GM18870 (cell line): Measurements from ENCODE around the gene NCAPG2.
"Not testable (repeated sequence)": the region's sequence is repeated elsewhere in the genome, so short reads cannot be mapped to it uniquely, and the experiment has no call there.

Experiments
- ATAC-seq: cut with Tn5 transposase; IDR thresholded peaks from one replicate; pipeline ENCODE4 v1.9.1; 2021; ENCODE audit warnings: moderate library complexity; ENCODE audit not compliant: unreplicated experiment

Gene NCAPG2

DNA sequence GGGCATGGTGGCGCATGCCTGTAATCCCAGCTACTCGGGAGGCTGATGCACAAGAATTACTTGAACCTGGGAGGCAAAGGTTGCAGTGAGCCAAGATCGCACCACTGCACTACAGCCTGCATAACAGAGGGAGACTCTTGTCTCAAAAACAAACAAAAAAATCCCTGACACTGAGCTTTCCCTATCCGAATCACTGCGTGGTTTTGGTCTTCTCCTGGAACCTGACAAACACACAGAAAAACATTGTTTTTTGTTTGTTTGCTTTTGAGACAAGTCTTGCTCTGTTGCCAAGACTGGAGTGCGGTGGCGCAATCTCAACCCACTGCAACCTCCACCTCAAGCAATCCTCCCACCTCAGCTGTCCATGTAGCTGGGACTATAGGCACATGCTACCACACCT, 66.6 kb downstream of the NCAPG2 start:
- ATAC-seq: no peak

DNA sequence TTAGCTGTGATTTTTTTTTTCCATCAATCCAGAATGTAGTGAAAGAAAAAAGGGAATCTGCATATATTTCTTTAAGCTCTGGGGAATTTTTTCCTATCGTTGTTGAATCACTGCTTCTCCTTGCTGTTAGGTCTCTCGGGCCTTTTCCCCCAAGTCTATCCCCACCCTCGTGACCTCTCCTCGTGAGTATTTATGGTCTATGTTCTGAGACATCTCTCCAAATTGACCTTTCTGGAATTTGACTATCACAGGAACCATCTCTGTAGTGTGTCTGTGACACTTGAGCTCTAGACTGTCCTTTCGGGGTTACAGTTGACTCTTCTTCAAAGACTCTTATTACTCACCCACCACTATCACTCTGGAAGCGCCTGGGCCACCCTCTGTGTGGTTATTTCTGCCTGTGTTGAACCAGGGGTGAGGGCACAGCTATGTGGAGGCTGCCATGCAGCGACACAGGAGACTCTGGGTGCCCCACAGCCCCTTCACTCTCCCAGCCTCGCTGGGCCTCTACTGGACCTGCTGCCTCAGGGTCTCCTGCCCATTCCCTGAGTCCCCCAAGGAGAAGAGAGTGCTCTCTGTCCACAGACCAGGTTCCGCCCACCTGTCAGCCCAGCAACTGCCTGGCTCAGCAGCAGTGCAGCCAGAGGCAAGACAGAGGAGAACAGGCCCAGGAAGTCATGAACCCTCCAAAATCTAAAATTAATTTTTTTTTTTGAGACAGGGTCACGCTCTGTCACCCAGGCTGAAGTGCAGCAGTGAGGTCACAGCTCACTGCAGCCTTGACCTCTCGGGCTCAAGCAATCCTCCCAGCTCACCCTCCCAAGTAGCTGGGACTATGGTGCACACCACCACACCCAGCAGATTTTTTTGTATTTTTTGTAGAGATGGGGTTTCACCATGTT, 71.3 kb downstream of the NCAPG2 start:
- ATAC-seq: peak; percentile 58

DNA sequence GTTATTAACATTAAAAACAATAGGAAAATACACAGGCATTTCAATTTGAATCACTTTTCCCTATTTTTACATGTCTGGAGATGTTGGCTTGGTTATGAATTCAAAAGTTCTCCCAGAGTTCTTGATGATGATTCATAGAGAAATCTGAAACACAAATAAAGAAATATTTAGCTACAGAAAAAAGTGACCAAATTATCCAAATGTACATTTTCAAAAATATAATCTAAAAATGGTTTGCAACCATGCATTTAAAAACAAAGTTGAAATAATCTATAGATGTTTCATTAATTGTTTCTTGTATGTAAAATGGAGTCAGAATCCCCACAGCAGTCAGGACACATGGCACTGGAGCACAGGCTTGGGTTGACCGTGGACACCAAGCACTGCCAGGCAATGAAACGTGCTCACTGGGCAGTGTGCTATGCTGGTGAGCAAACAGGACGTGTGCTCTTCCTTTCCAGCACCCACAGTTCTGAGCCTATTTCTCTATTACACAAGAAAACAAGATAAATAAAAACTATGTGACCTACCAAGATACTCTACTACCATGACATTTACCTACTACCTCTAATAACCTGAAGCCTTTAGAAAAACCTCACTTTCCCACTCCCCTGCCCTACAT, 72.9 kb downstream of the NCAPG2 start:
- ATAC-seq: no peak

DNA sequence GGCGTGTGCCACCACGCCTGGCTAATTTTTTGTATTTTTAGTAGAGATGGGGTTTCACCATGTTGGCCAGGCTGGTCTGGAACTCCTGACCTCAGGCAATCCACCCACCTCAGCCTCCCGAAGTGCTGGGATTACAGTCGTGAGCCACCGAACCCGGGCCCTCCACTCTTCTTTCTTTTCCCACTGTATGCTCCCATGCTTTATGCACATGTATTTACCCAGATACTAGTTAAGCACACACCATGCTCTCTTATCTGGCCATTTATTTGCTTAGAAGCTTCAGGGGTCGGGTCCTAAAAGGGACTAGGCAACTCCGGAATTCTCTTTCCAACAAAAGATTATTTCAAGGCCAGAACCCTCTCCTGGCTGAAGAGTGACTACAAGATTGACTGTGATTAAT, 78.3 kb downstream of the NCAPG2 start:
- not testable (repeated sequence) for ATAC-seq

DNA sequence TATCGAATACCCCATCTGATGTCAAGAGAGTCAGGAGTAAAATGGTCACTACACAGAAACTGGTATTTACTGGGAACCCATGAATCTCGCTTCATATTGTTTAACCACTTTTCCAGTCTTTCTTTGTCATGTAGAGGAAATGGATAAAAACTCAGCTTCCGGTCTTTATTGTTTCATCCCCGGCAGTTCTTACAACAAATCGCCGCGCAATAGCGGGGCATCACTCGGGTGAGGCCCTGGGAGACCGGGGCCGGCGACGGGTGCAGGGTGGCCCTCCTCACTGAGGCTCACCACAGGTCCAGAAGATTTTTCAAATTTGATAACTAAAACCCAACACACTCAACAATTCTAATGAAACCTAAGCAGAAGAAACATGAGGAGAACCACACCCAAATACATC, 81.4 kb downstream of the NCAPG2 start:
- ATAC-seq: no peak

DNA sequence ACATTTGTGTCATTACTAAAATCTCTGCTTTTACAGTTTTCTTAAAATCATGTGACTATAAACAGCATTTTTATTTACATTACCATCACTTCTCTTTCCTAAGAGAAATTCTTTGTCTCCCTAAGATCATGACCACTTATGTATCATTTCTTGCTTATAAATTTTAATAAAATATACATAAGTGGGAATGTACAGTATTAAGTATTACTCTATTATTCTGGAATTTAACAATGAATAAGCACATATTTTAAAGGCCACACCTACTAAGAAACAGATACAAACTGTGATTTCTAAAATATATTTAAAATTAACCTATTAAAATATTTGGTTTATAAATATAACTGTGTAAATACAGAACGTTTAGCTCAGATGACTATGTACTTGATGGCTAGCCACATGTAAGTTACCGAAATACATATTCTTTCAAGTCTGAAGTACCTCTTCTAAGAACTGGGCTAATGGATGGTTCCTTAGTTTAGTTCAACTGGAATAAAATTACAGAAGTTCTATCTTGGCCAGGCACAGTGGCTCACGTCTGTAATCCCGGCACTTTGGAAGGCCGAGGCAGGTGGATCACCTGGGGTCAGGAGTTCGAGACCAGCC, 83.7 kb downstream of the NCAPG2 start:
- ATAC-seq: no peak

DNA sequence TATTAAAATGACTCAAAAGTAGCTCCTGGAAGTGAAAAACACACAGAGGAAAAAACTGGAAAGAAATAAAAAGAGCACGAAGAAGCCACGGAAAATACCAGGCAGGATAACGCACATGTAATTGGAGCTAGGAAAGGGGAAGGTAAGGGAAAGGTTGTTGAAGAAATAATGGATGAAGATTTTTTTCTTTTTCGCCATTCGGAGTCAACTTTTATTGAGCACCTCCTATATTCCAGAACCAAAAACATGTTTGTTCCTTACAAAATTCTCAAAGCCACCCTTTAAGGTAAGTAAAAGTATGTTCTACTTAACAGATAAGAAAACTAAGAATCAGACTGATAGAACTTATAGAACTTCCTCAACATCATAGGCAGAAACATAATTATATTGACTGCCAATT, 84.2 kb downstream of the NCAPG2 start:
- ATAC-seq: no peak

DNA sequence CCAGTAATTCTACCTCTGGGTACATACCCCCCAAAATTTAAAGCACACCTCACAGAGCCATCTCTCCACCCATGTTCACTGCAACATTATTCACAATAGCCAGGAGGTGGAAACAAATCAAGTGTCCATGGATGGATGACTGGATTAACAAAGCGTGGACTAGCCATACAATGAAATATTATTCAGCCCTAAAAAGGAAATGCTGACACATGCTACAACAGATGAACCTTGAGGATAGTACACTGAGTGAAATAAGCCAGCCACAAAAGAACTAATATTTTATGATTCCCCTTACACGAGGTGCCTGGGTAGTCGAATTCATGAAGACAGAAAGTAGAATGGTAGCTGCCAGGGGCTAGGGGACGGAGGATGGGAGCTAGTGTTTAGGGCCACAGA, 85.9 kb downstream of the NCAPG2 start:
- ATAC-seq: no peak

DNA sequence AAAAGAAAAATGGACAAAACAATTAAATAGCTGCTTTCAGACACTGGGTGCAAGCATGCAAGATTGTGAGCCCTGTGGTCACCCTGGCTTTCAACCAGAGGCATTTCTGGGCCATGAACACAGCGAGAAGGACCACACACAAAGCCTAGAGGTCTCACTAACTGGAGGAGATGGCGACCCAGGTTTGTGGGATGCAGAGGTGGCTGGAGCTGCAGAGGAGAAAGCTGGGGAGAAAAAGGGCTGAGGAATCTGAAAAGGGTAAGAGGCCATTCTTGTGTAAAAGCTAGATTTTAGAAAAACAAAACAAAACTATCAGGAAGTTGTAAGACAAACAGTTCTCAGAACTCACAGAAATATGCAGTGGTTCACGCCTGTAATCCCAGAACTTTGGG, 86.9 kb downstream of the NCAPG2 start:
- no peak for ATAC-seq

DNA sequence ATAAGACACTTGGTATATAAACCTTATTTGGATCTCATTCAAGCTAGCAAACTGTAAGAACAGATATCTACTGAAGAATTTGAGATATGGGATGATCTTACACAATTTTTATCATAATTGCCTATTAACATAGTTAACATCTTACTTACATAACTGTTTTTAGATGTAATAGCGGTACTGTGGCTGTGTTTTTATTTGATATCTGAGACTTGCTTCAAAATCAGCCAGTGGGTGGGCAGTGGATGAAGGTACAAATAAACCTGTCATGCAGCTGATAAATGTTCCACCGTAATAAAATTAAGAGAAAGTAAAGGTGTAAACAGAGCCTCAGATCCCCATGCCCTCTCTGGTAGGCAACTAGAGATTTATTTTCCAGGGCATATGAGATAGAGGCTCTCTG, 88.6 kb downstream of the NCAPG2 start:
- ATAC-seq: no peak

DNA sequence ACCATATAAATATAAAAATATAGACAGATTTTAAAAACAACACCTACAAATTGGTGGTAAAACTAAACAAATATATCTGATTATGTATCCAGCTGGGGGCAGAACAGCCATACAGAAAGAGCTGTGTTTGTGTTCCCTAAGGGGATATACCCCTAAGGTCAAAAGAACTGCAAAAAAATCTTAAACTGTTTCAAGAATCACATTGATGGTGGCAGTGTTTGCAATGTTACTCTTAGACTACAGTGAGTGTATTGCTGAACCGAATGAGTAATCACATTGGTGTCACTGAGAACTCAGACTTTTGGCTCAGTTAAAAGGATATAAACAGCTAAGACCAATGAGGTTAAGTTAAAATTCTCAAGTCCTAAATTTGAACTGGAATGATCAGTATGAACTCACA, 89.9 kb downstream of the NCAPG2 start:
- ATAC-seq: no peak

DNA sequence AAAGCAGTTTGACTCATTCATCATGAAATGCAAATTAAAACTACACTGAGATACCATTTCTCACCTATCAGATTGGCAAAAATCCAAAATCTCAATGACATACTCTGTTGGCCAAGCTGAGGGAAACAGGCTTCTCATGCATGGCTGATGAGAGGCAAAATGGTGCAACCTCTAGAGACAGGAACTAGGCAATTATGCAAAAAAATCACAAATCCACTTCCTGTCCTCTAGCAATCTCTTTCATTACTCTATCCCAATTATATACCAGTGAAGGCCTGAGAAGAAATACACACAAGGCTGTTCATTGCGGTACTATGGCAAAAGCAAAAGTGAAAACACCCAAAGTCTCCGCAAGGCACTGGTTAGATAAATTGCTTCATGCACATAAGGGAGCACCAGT, 91.1 kb downstream of the NCAPG2 start:
- ATAC-seq: peak; percentile 80

DNA sequence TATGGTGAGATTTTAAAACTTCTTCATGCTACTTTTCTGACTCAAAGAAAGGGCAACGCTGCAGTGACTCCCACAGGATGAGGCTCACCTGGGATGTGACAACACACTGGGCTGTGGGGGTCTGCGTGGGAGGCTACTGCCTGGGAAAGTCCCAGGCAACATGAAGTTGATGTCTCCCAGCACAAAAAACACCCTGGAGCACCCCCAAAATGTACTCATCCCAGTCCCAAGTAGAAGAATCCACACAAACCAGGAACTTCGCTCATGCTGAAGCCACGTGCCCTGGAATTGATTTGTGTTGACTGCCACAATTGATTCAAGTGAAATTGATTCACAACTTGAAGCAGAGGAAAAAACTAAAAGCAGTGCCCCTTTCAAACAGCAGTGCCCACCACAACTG, 92.1 kb downstream of the NCAPG2 start:
- no peak for ATAC-seq

DNA sequence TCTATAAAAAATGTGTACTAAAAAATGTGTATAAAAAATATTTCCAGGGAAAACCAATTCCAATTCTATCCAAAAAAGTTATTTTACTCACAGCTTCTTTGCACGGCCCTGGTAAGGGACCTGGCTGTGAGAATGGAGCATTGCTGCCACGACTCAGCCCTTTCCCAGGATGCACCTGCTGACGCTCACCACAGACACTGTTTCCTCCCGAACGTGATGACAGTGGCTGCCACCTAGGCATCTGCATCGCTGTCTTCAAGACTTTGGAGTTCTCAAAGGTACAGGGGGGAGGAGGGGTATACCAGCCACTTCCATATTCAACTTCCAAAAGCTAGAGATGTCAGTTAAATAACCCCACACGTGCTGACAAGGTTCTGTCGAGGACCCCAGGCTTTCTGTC, 93.1 kb downstream of the NCAPG2 start:
- no peak for ATAC-seq

DNA sequence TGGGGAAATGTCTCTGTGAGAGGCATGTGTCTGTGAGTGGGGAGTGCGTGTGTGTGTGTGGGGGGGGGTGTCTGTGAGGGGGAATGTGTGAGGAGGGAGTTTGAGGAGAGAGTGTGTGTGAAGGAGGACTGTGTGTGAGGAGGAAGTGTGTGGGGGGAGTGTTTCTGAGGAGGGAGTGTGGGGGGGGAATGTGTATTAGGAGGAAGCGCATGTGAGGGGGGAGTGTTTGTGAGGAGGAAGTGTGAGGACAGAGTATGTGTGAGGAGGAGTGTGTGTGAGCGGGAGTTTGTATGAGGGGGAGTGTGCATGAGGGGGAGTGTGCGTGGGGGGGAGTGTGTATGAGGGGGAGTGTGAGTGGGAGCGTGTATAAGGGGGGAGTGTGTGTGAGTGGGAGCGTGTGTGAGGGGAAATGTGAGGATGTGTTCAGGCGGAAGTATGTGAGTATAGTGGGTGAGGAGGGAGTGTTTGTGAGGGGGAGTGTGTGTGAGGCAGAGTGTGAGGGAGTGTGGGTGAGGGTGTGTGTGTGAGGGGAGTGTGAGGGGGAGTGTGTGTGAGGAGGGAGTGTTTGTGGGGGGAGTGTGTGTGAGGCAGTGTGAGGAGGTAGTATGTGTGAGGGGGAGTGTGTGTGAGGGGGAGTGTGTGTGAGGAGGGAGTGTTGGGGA, 95.2 kb downstream of the NCAPG2 start:
- no peak for ATAC-seq

DNA sequence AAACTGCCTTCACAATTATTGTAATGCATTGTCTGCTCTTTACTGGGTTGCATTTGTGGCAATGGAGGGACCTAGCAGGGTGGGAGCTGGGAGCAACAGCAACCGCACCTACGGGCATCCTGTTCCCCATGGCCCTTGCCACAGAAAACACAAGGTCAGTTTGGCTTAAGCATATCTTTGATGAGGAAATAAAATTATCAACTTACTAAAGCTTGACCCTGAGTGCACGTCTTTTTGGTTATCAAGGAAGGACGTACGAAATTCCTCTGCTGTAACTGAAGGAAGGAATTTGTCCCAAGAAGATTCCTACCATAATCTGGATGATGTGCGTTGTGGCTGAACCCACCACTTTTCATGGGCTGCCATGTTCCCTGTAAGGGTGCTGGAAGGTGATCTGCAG, 97.0 kb downstream of the NCAPG2 start:
- no peak for ATAC-seq

DNA sequence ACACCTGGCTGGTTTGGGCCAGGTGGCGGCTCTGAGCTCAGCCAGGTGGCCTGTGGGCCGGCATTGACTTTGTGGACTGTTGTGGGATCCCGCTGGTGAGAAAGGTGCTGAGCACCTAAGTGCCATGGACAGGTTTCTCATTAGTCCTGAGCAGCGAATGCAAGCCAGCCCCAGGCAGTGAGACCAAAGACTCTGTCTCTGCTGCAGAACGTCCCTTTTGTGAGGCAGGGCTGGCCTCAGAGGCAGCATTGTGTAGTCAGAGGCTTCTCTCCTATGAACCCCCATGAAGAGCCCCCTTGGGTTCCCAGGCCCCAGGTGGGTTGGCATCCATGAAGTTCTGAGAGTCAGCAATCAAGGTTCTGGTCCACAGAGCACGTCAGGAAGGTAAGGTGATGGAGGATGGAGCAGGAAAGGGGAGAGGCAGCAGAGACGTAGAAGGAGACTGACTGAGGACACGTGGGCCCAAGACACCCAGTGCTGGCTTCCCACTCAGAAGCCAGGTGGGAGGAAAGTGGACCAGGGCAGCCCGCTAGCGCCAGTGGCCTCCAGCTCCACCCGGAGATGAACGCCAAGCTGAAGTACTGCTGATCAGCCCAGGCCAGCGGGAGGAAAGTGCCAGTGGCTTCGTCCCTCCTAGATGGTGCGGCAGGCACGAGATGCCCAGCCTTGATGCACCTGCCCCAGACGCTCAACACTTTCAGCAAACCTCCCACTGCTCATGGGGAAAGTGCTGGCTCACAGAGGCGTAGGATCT, 97.8 kb downstream of the NCAPG2 start:
- no peak for ATAC-seq

DNA sequence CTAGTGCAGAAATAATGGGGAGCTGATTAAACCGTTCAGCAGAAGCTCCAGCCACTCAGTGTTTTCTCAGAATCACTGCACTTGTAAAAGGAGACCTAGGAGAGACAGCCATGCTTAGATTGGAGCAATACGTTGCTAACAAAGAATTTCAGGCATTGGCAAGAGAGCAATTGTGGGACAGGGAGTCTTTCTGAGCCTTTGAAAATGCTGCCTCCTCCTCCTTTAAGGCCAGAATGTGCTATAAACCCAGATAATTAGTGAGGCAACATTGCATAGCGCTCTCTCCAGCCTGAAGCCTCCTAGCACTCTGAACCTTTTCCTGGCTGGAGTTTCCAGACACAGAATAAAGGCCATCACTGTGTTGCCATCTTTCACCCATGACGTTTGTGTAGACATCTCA, 98.5 kb downstream of the NCAPG2 start:
- no peak for ATAC-seq

DNA sequence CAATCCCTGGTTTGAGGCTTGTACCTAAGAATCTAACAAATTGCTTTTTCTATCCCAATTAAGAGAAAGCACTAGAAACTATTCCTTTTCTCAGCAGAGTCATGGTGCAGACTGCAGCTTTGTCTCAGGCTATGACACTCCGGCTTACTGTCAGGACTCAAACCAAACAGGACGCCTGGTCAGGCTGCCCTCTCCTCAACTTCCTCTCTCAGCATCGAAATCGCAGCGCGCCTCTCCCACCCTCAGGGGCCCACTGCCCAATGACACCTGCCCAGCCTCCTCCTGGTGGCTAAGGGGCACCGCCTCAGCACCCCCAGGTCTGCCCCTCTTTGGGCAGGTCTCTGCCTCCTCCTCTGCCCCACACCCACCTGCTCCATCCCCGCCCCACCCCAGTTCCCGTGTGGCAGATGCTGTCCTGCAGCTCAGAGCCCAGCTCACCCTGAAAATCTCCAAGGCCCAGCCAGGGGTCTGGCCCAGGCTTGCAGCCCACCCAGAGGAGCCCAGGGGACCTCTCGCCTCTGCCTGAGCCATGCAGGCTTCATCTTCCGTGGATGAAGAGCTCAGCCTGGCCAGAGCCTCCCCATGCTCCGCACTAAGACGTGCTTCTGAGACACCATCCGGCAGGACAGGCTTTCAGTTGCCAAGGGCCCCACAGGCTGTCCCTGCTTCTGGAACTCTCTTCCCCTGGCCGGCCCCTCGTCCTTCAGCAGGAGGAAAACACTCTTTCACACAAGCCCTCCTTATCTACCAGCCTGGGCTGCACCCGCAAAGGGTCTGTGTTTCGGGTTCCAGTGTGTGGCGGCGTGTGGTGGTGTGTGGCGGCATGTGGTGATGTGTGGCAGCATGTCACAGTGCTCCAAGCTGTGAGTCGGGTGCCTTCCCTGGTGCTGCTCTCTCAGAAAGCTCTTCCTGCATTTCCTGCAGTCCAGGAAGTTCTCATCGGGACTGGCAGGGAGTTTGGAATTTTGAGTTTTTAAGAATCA, 100.5 kb downstream of the NCAPG2 start:
- ATAC-seq: no peak
